Stimulated activated CD8-positive, alpha-beta memory T cell treated with anti-CD3 and anti-CD28 coated beads, Interleukin-7, amount 100 ng/mL, for 48 hours (primary cell): ENCODE results near the gene KCNN3.
"Not testable (repeated sequence)": the region's sequence is repeated elsewhere in the genome, so short reads cannot be mapped to it uniquely, and the experiment has no call there.

Experiments
- DNase-seq, 2 donors: peaks; one replicate each; pipeline ENCODE4 v3.0.0-alpha.2; 2020; ENCODE audit warnings: low read depth in 1 of 2; ENCODE audit errors: extremely low read depth in 1 of 2

The KCNN3 gene

GRCh38 chr1:154870115-154870571 is at the start of gene KCNN3:
Gene KCNN3, minus strand, starts transcription at chr1:154870281. Its CDS starts 317 bp downstream, at chr1:154869964.
- peak; percentile 39 to 41 for DNase-seq

GRCh38 chr1:154913273-154913672 is 43.2 kb upstream of the KCNN3 start:
- no peak for DNase-seq

GRCh38 chr1:154912755-154913154 is 42.7 kb upstream of the KCNN3 start:
- DNase-seq = no peak

- DNase-seq = no peak
These were observed 41.8 kb upstream of the KCNN3 start for GRCh38 chr1:154911691-154912550.

GRCh38 chr1:154910851-154911250 is 40.8 kb upstream of the KCNN3 start:
- no peak for DNase-seq

GRCh38 chr1:154908937-154909336 is 38.9 kb upstream of the KCNN3 start:
- no peak for DNase-seq

- not testable (repeated sequence) for DNase-seq
These were observed 38.0 kb upstream of the KCNN3 start for GRCh38 chr1:154908129-154908528.

GRCh38 chr1:154906621-154907081 is 36.6 kb upstream of the KCNN3 start:
- no peak for DNase-seq

- DNase-seq = no peak
These were observed 33.0 kb upstream of the KCNN3 start for GRCh38 chr1:154902938-154903566.

GRCh38 chr1:154901591-154901990 is 31.5 kb upstream of the KCNN3 start:
- no peak for DNase-seq

GRCh38 chr1:154899041-154899440 is 29.0 kb upstream of the KCNN3 start:
- DNase-seq = no peak

GRCh38 chr1:154896771-154897286 is 26.7 kb upstream of the KCNN3 start:
- no peak for DNase-seq

- no peak for DNase-seq
These were observed 25.7 kb upstream of the KCNN3 start for GRCh38 chr1:154895798-154896197.

- no peak for DNase-seq
These were observed 21.4 kb upstream of the KCNN3 start for GRCh38 chr1:154891452-154891851.

GRCh38 chr1:154888757-154889156 is 18.7 kb upstream of the KCNN3 start:
- DNase-seq = no peak

GRCh38 chr1:154886281-154887015 is 16.4 kb upstream of the KCNN3 start:
- no peak for DNase-seq

- no peak for DNase-seq
These were observed 15.0 kb upstream of the KCNN3 start for GRCh38 chr1:154884869-154885701.

GRCh38 chr1:154883919-154884868 is 14.1 kb upstream of the KCNN3 start:
- no peak for DNase-seq
